AG04449 (cell line): Measurements from ENCODE around the gene ZEB2.

ENCODE experiments used
- CTCF ChIA-PET: fragments of 350-600 bp; formaldehyde crosslinking; extraction: SDS; loops from one replicate; lab custom pipeline; 2021; ENCODE audit warnings: antibody characterized with exemption; lab: Yijun Ruan, JAX
- POLR2A ChIA-PET: fragments of 400-600, 350-600 bp; formaldehyde crosslinking; extraction: SDS; loops from one replicate; lab custom pipeline; 2020; ENCODE audit warnings: antibody characterized with exemption, inconsistent platforms; lab: Yijun Ruan, JAX
- DNase-seq: peaks from one replicate; pipeline ENCODE4 v3.0.0-alpha.2; 2010; ENCODE audit warnings: low read depth, low spot score
- H3K4me3 ChIP-seq: 2 replicates; pipeline ENCODE4 v1.5.1; 2011; ENCODE audit warnings: low read depth, mild to moderate bottlenecking, control low read depth, low read length
- CTCF ChIP-seq: IDR thresholded peaks from one replicate; pipeline ENCODE4 v1.5.1; 2011; ENCODE audit warnings: mild to moderate bottlenecking, moderate library complexity, low read length, control low read depth, inconsistent platforms; ENCODE audit not compliant: insufficient read depth; ENCODE audit errors: missing control alignments

Gene ZEB2

GRCh38 chr2:144548088-144548487, 28.2 kb upstream of the ZEB2 start:
- ChIA-PET POLR2A (no interaction called here), CTCF (no interaction called here)
- no peak for DNase-seq
- no peak for TF ChIP-seq CTCF
- H3K4me3 ChIP-seq, result no peak overlapping the region

GRCh38 chr2:144547494-144547893, 27.6 kb upstream of the ZEB2 start:
- CTCF ChIA-PET, result no interaction called here
- TF ChIP-seq CTCF, result no peak
- POLR2A ChIA-PET, result no interaction called here

DNA sequence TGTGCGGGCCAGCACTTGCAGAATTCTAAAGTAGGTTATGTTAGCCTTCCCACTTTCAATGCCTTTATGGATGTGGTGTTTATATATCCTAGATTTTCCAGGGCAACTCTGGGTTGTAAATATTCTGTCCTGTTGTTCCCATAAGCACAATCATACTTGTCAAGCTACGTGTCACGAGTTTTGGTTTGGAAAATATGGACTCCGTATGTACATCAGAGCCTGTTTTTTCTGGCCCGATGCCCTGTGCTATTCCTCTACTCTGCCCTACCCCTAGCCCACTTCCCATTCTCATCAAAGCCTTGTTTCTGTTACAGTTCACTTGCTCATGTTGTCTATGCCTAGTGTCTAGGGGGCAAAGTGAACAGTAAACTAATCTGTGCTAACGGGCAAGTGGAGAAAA, 27.0 kb upstream of the ZEB2 start:
- H3K4me3 ChIP-seq, result no peak overlapping the region
- DNase-seq, result no peak
- CTCF ChIA-PET, result no interaction called here
- POLR2A ChIA-PET, result no interaction called here
- TF ChIP-seq CTCF, result no peak

More at GRCh38 chr2:144547494-144547893, 27.6 kb upstream of the ZEB2 start:
- H3K4me3 ChIP-seq, result no peak overlapping the region
- DNase-seq, result no peak

- no peak for DNase-seq
- POLR2A ChIA-PET, result no interaction called here
- H3K4me3 ChIP-seq, result no peak overlapping the region
Observed at GRCh38 chr2:144545787-144546186, 25.9 kb upstream of the ZEB2 start.

DNA sequence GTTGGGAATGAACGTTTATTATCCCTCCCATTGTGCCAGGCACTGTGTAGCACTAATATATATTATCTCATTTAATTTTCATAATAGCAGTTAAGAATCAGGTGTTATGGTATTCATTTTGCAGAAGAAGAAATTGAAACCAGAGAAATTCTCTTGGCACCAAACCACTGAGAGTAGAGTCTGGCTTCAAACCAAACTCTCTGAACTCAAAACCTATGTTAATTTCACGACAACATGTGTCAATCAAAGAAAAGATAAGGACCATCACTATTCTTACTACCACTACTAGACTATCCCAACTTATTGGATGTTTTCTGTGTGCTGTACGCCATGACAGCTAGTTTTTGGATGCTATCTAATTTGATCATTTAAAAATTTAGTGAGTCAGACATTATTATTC, 24.1 kb upstream of the ZEB2 start:
- ChIA-PET POLR2A (no interaction called here), CTCF (interaction anchor here (1.5 kb wide), 1 partner anchor 10 kb away, joined by 4 read pairs; no protein-coding TSS in a partner anchor)
- DNase-seq, result no peak
- H3K4me3 ChIP-seq, result no peak overlapping the region
- no peak for TF ChIP-seq CTCF

More at GRCh38 chr2:144545787-144546186, 25.9 kb upstream of the ZEB2 start:
- no peak for TF ChIP-seq CTCF
- CTCF ChIA-PET, result no interaction called here

GRCh38 chr2:144541396-144541795, 21.5 kb upstream of the ZEB2 start:
- no peak for TF ChIP-seq CTCF
- CTCF ChIA-PET, result no interaction called here
- DNase-seq, result no peak
- POLR2A ChIA-PET, result no interaction called here
- no peak overlapping the region for H3K4me3 ChIP-seq
